Measurements from ENCODE around the gene CACNB4.
"Not testable (repeated sequence)": the region's sequence is repeated elsewhere in the genome, so short reads cannot be mapped to it uniquely, and the experiment has no call there.

CACNB4 gene

DNA sequence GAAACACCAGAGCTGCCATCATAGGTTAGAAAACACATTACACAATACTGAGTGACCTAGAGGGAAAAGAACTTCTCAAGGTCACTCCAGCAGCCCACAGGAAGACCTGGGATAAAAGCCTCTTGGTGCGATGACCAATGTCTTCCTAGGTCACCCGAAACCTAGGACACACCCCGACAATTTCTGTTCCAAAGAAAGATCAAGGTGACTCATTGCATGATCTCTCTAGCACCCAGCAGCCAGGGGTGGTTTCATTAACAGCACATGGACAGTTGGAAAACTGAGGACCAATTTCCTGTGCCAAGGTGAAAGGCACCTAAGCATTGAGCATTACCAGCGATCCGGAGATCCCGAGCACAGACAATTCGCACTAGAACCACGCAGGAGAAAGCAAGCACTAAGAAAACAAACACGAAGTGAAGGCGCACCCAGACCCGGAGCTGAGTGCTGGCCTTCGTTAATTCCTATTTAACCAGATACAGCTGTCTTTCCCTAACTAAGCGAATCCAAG, 1.5 kb downstream of the CACNB4 start:
- peak; percentile 8 for ATAC-seq
- Mint-ChIP-seq H3K4me1 (peaks cover 24% of the 10 kb centered on the region), H3K27ac (no peak overlapping the region), H3K9me3 (no peaks in the 10 kb centered on the region), H3K27me3 (peaks cover 51% of the 10 kb centered on the region), H3K4me3 (peak overlapping the region; percentile 84 to 90)
- no peak for DNase-seq

- no peak overlapping the region for H3K4me3 Mint-ChIP-seq
- no peaks in the 10 kb centered on the region for H3K9me3 Mint-ChIP-seq
- no peak for ATAC-seq
- H3K27me3 Mint-ChIP-seq = peaks cover 44% of the 10 kb centered on the region
- H3K4me1 Mint-ChIP-seq = peaks cover 24% of the 10 kb centered on the region
- DNase-seq = no peak
- no peak overlapping the region for H3K27ac Mint-ChIP-seq
Measured at GRCh38 chr2:152095146-152095545, 3.7 kb downstream of the CACNB4 start.

- DNase-seq (no peak), ATAC-seq (no peak)
- H3K4me1 Mint-ChIP-seq = peaks cover 18% of the 10 kb centered on the region
- H3K9me3 Mint-ChIP-seq = no peaks in the 10 kb centered on the region
- H3K27ac Mint-ChIP-seq = no peak overlapping the region
- H3K27me3 Mint-ChIP-seq = peaks cover 38% of the 10 kb centered on the region
- H3K4me3 Mint-ChIP-seq = no peak overlapping the region
Measured at GRCh38 chr2:152094014-152094413, 4.8 kb downstream of the CACNB4 start.

DNA sequence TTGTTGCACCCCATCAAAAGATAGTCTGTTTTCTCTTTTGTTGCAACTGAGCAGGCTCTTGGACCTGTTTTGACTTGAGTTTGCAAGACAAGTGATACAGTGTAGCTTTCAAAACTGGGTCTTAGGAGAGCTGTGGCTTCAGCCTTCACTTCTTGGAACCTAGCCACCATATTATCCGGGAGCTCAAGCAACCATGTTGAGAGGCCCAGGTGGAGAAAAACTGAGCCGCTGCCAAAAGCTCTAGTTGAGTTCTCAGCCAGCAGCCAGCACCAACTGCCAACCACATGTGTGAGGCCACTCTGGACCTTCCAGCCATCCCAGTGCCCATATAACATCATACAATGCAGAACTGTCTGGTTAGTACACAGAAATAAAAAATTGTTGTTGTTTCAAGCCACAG, 5.4 kb downstream of the CACNB4 start:
- H3K4me1 Mint-ChIP-seq = peaks cover 14% of the 10 kb centered on the region
- DNase-seq = no peak
- no peaks in the 10 kb centered on the region for H3K9me3 Mint-ChIP-seq
- peaks cover 35% of the 10 kb centered on the region for H3K27me3 Mint-ChIP-seq
- no peak for ATAC-seq
- H3K27ac Mint-ChIP-seq = no peak overlapping the region
- H3K4me3 Mint-ChIP-seq = no peak overlapping the region

DNA sequence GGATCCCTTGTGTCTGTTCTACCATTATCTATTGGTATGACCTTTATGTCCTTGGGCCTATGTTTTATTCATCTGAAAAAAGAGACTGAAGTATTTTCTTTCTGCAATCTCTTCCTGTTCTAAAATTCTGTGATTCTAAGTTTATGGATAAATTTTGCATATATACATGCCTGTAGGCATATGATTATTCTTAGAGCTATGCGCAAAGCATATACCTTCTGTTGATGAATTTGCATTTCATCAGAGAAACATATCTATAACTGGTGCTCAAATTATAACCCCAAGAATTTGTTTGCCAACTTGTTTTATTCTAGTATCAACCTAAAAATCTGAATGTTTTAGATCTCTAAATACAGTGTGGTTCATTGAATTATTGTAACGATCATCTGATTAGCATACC, 6.7 kb downstream of the CACNB4 start:
- ATAC-seq = no peak
- H3K27ac Mint-ChIP-seq = no peak overlapping the region

GRCh38 chr2:152090726-152091125, 8.1 kb downstream of the CACNB4 start:
- H3K27me3 Mint-ChIP-seq = peaks cover 19% of the 10 kb centered on the region
- H3K4me3 Mint-ChIP-seq, H3K9me3 Mint-ChIP-seq, H3K27ac Mint-ChIP-seq, H3K4me1 Mint-ChIP-seq, ATAC-seq, DNase-seq: not testable (repeated sequence)

More for the DNA sequence above, 6.7 kb downstream of the CACNB4 start:
- peaks cover 22% of the 10 kb centered on the region for H3K27me3 Mint-ChIP-seq
- H3K4me3 Mint-ChIP-seq = no peak overlapping the region
- H3K4me1 Mint-ChIP-seq = peaks cover under 1% of the 10 kb centered on the region
- DNase-seq = no peak
- no peaks in the 10 kb centered on the region for H3K9me3 Mint-ChIP-seq

- no peak overlapping the region for H3K4me3 Mint-ChIP-seq
- H3K27me3 Mint-ChIP-seq = peaks cover 9% of the 10 kb centered on the region
- ATAC-seq (no peak), DNase-seq (no peak)
- H3K27ac Mint-ChIP-seq = no peak overlapping the region
- no peaks in the 10 kb centered on the region for H3K4me1 Mint-ChIP-seq
- H3K9me3 Mint-ChIP-seq = no peaks in the 10 kb centered on the region
Measured at GRCh38 chr2:152089238-152089637, 9.6 kb downstream of the CACNB4 start.

DNA sequence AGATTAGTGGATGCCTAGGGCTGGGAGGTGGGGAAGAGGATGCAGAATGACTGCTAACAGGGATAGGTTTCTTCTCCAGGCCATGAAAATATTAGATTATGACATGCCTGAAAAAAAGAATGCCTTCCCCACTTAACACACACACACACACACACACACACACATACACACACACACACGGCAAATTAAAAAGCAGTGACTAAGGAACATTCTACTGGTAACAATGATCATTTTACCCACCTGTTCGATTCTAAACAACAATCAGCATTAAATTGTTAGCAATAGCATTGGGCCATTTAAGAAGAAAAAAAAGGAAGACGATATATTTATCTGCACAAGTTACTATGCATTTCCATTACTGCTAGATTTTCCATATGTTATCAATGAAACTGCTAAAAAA, 10.8 kb downstream of the CACNB4 start:
- ATAC-seq = no peak
- DNase-seq = no peak
- no peak overlapping the region for H3K27ac Mint-ChIP-seq
- no peaks in the 10 kb centered on the region for H3K9me3 Mint-ChIP-seq
- H3K4me3 Mint-ChIP-seq = no peak overlapping the region
- peaks cover 8% of the 10 kb centered on the region for H3K27me3 Mint-ChIP-seq
- no peaks in the 10 kb centered on the region for H3K4me1 Mint-ChIP-seq

- Mint-ChIP-seq H3K27me3 (peaks cover 8% of the 10 kb centered on the region), H3K4me3 (no peak overlapping the region), H3K4me1 (no peaks in the 10 kb centered on the region), H3K27ac (no peak overlapping the region), H3K9me3 (no peaks in the 10 kb centered on the region)
- DNase-seq = no peak
- no peak for ATAC-seq
Measured at GRCh38 chr2:152086231-152086630, 12.6 kb downstream of the CACNB4 start.

- ATAC-seq (no peak), DNase-seq (no peak)
- Mint-ChIP-seq H3K4me3 (no peak overlapping the region), H3K4me1 (no peaks in the 10 kb centered on the region), H3K9me3 (no peaks in the 10 kb centered on the region), H3K27me3 (peaks cover 3% of the 10 kb centered on the region), H3K27ac (no peak overlapping the region)
Measured at GRCh38 chr2:152084076-152084475, 14.8 kb downstream of the CACNB4 start.

DNA sequence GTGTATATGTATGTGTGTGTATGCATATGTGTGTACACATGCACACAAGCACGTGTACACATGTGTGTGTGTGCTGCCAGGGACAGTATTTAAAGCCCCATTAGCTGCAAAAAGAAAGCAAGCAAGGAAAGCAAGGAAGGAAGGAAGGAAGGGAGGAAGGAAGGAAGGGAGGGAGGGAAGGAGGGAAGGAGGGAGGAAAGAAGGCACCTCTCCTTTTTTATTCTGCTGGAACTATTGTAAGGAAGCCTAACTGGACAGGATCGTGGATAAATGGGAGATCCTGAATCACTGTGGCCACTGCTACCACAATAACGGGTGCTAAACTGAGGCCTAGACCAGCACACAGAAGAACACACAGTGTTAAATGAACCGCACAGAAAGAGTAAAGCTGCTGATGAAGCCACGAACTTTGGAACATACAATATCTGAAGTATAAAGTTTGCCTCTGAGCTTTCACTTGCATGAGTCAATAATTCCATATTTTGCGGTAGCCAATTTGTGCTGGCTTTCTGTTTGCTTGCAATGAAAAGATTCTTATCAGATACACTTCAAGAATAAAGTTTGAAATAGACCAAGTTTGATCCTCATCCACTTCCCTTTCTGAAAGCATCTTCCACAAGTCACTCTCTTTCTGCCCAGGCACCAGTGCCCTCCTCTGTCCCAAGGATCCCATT, 15.5 kb downstream of the CACNB4 start:
- Mint-ChIP-seq H3K27ac (no peak overlapping the region), H3K4me3 (no peak overlapping the region), H3K4me1 (no peaks in the 10 kb centered on the region), H3K9me3 (no peaks in the 10 kb centered on the region), H3K27me3 (no peaks in the 10 kb centered on the region)
- no peak for ATAC-seq
- no peak for DNase-seq

- ATAC-seq = no peak
- no peaks in the 10 kb centered on the region for H3K4me1 Mint-ChIP-seq
- no peaks in the 10 kb centered on the region for H3K27me3 Mint-ChIP-seq
Measured at GRCh38 chr2:152078662-152079061, 20.2 kb downstream of the CACNB4 start.

DNA sequence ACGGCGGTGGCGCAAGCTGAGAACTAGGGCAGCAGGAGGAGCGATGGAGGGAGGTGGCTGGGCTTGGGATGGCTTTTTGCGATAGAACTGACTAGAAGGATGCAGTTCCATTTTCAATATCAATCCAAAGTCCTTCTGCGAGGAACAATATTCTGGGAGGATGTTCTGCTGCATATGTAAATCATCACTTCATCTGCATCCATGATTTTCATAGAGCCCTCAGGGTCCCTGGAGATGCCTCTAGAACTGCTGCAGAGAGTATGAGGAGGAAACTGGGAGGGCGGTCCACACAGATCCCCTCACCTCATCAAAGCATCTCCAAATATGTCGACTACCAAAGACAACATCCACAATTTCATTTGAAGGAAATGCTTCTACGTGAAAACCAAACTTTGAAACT, 20.8 kb downstream of the CACNB4 start:
- Mint-ChIP-seq H3K27me3 (no peaks in the 10 kb centered on the region), H3K4me3 (no peak overlapping the region), H3K4me1 (no peaks in the 10 kb centered on the region), H3K9me3 (peaks cover 0 to 10% of the 10 kb centered on the region in 2 donors), H3K27ac (no peak overlapping the region)
- ATAC-seq = no peak
- DNase-seq = no peak

More at GRCh38 chr2:152078662-152079061, 20.2 kb downstream of the CACNB4 start:
- peaks cover 0 to 10% of the 10 kb centered on the region in 2 donors for H3K9me3 Mint-ChIP-seq
- DNase-seq = no peak
- H3K27ac Mint-ChIP-seq = no peak overlapping the region
- no peak overlapping the region for H3K4me3 Mint-ChIP-seq

DNA sequence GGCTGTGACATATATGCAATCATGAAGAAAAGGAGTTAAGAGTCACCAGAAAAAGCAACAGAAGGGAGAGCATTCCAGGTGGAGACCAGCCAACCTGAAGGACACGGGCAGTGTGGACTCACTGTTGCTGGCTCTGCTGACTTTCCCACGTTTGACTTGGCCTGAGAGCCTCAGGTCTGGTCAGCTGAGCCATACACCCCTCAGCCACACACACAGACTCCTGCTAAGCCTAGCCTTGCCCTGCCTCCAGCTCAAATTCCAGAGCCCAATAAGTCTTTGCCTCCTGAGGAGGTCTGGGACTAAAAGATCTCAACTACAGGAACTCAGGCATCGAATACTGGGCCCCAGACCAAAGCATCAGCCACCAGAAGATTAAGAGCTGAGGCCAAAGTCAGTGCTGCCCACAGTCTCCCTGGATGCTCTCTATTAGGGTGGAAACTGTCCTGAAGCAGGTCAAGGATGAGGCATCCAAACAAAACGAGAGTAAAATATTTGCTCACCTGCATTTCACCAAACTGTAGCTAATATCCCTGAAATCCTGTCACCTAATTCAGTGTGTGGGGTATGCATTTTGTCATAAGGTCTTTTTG, 23.3 kb downstream of the CACNB4 start:
- Mint-ChIP-seq H3K4me3 (no peak overlapping the region), H3K27ac (no peak overlapping the region), H3K27me3 (no peaks in the 10 kb centered on the region), H3K4me1 (no peaks in the 10 kb centered on the region), H3K9me3 (peaks cover 0 to 10% of the 10 kb centered on the region in 2 donors)
- ATAC-seq = peak; percentile 15
- DNase-seq = no peak

DNA sequence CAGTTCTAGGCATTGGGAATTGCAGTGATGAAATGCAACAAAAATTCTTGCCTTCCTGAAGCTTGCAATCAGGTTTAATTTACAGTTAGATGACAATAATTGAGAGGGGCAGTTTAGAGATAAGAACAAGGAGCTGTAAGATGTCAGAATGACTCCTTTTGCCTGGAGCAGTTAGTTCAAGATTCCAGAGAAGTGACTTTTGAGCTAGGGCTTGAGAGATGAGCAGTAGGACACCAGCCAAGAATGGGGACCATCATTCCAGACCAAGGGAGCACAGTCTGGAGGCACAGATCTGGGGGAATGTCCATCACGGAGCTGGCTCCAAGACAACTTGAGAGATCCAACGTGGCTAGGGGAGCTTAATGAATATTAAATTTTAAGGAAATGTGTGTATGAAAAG, 26.8 kb downstream of the CACNB4 start:
- no peak overlapping the region for H3K4me3 Mint-ChIP-seq
- H3K27me3 Mint-ChIP-seq = no peaks in the 10 kb centered on the region
- DNase-seq (no peak), ATAC-seq (no peak)
- no peak overlapping the region for H3K27ac Mint-ChIP-seq
- H3K9me3 Mint-ChIP-seq = peaks cover 0 to 10% of the 10 kb centered on the region in 2 donors
- H3K4me1 Mint-ChIP-seq = no peaks in the 10 kb centered on the region

GRCh38 chr2:152071518-152071917, 27.3 kb downstream of the CACNB4 start:
- Mint-ChIP-seq H3K4me1 (no peaks in the 10 kb centered on the region), H3K27ac (no peak overlapping the region), H3K4me3 (no peak overlapping the region), H3K9me3 (peaks cover 0 to 10% of the 10 kb centered on the region in 2 donors), H3K27me3 (no peaks in the 10 kb centered on the region)
- no peak for ATAC-seq
- DNase-seq = no peak

All from stimulated activated naive CD8-positive, alpha-beta T cell treated with anti-CD3 and anti-CD28 coated beads, Interleukin-15, amount 100 ng/mL, for 72 hours (primary cell).